ENCODE data around the gene MCM7.

The MCM7 gene

GRCh38 chr7:100093925-100094486, 7.2 kb downstream of the MCM7 start:
- no peak for DNase-seq (ENCODE audit: low spot score)

GRCh38 chr7:100093498-100093897, 7.7 kb downstream of the MCM7 start:
- no peak for DNase-seq (ENCODE audit: low spot score)

GRCh38 chr7:100093054-100093453, 8.1 kb downstream of the MCM7 start:
- DNase-seq (ENCODE audit: low spot score): no peak

- DNase-seq (ENCODE audit: low spot score): no peak
Measured at GRCh38 chr7:100091411-100092181, 9.6 kb downstream of the MCM7 start.

GRCh38 chr7:100090527-100091410, 10.4 kb downstream of the MCM7 start:
- no peak for DNase-seq (ENCODE audit: low spot score)

GRCh38 chr7:100089458-100090196, 11.6 kb downstream of the MCM7 start:
- no peak for DNase-seq (ENCODE audit: low spot score)

- peak; percentile 91 for DNase-seq (ENCODE audit: low spot score)
Measured at GRCh38 chr7:100088621-100089457, 12.4 kb downstream of the MCM7 start, which contains the start of gene COPS6. COPS6 (plus strand) TSS chr7:100088969; CDS start chr7:100088991, 22 bp downstream.

GRCh38 chr7:100088095-100088620, 13.0 kb downstream of the MCM7 start:
- no peak for DNase-seq (ENCODE audit: low spot score)

- DNase-seq (ENCODE audit: low spot score): no peak
Measured at GRCh38 chr7:100087055-100087750, 14.0 kb downstream of the MCM7 start.

GRCh38 chr7:100085515-100085914, 15.7 kb downstream of the MCM7 start:
- no peak for DNase-seq (ENCODE audit: low spot score)

- no peak for DNase-seq (ENCODE audit: low spot score)
Measured at GRCh38 chr7:100082978-100083377, 18.2 kb downstream of the MCM7 start.

- DNase-seq (ENCODE audit: low spot score): peak; percentile 98
Measured at GRCh38 chr7:100081535-100082102, 19.6 kb downstream of the MCM7 start, which contains the start of gene ZNF3. ZNF3 (minus strand) TSS chr7:100081723; CDS start chr7:100077357, 4,366 bp downstream.

- DNase-seq (ENCODE audit: low spot score): no peak
Measured at GRCh38 chr7:100080907-100081534, 20.2 kb downstream of the MCM7 start.

- DNase-seq (ENCODE audit: low spot score): no peak
Measured at GRCh38 chr7:100079024-100079560, 22.1 kb downstream of the MCM7 start.

GRCh38 chr7:100077205-100077604, 24.0 kb downstream of the MCM7 start:
- DNase-seq (ENCODE audit: low spot score): no peak

- no peak for DNase-seq (ENCODE audit: low spot score)
Measured at GRCh38 chr7:100075418-100075817, 25.8 kb downstream of the MCM7 start.

GRCh38 chr7:100074841-100075240, 26.4 kb downstream of the MCM7 start:
- DNase-seq (ENCODE audit: low spot score): no peak

- no peak for DNase-seq (ENCODE audit: low spot score)
Measured at GRCh38 chr7:100072462-100072861, 28.7 kb downstream of the MCM7 start.

Data from left forelimb (tissue), 1 donor.